Measurements from ENCODE around the gene WNT2B. TPM values are rescaled to one million over a fixed set of nuclear protein-coding genes. Genes with fewer than 3 reads are reported as not detected.

Gene WNT2B
- total RNA-seq, 2 donors from 2014 or later: 3.2 to 19.7 TPM

Small RNAs within 50 kb of the gene (microRNA-seq; reads per million reads assigned to microRNA genes)
- gene MIR4256: not detected

Other genes with a start within 250 kb of the WNT2B start
- gene CTTNBP2NL, start 112.8 kb upstream of the WNT2B start, total RNA-seq: 10 to 100 TPM; 10.6 to 15.2 TPM
- 10 to 100 TPM; 22.7 to 28.4 TPM for gene ST7L, start 110.2 kb downstream of the WNT2B start, total RNA-seq
- gene CAPZA1, start 110.9 kb downstream of the WNT2B start, total RNA-seq: 100 to 1,000 TPM in 1 of 2 donors, 10 to 100 TPM in 1; 87.4 to 104 TPM
- 100 to 1,000 TPM in 1 of 2 donors, 10 to 100 TPM in 1; 47.0 to 169 TPM for gene MOV10, start 165.7 kb downstream of the WNT2B start, total RNA-seq
- 100 to 1,000 TPM; 272 to 373 TPM for gene RHOC, start 198.2 kb downstream of the WNT2B start, total RNA-seq
- gene PPM1J, start 206.4 kb downstream of the WNT2B start, total RNA-seq: 10 to 100 TPM in 1 of 2 donors, 1 to 10 TPM in 1; 2.0 to 16.8 TPM